Mucosa of rectum (tissue), 2 donors: ENCODE results near the gene LENEP.

Experiments used
- H3K27ac ChIP-seq, 2 donors: one replicate each; pipeline ENCODE4 v1.7.0; 2013; ENCODE audit warnings: inconsistent platforms in 2 of 2, low read depth in 2 of 2, low read length in 2 of 2
- H3K27me3 ChIP-seq, 2 donors: one replicate each; pipeline ENCODE4 v1.7.0; 2013; ENCODE audit warnings: low read length in 2 of 2; ENCODE audit not compliant: control insufficient read depth in 2 of 2, insufficient read depth in 2 of 2
- H3K36me3 ChIP-seq, 2 donors: one replicate each; pipeline ENCODE4 v1.7.0; 2013; ENCODE audit warnings: low read length in 2 of 2; ENCODE audit not compliant: control insufficient read depth in 2 of 2, insufficient read depth in 2 of 2
- H3K4me1 ChIP-seq, 2 donors: one replicate each; pipeline ENCODE4 v1.7.0; 2013; ENCODE audit warnings: low read length in 2 of 2, mild to moderate bottlenecking in 1 of 2; ENCODE audit not compliant: control insufficient read depth in 2 of 2, insufficient read depth in 2 of 2
- H3K4me3 ChIP-seq, 2 donors: one replicate each; pipeline ENCODE4 v1.7.0; 2013; ENCODE audit warnings: low read length in 2 of 2
- H3K9ac ChIP-seq, 2 donors: one replicate each; pipeline ENCODE4 v1.7.0; 2013; ENCODE audit warnings: low read length in 2 of 2, low read depth in 1 of 2, mild to moderate bottlenecking in 1 of 2
- H3K9me3 ChIP-seq, 2 donors: one replicate each; pipeline ENCODE4 v1.7.0; 2013; ENCODE audit warnings: low read length in 2 of 2; ENCODE audit not compliant: control insufficient read depth in 2 of 2
- donor health status: healthy.
- donor health status: Normal muscosa, but diverticular disease.

Gene LENEP

GRCh38 chr1:155016231-155016831 is 22.9 kb downstream of the LENEP start:
- Histone ChIP-seq H3K9me3 (no peaks in the 10 kb centered on the region), H3K4me3 (no peak overlapping the region), H3K36me3 (peaks cover 36 to 41% of the 10 kb centered on the region in 2 donors), H3K9ac (peak overlapping the region; percentile 70 to 74), H3K4me1 (peaks cover 47 to 49% of the 10 kb centered on the region in 2 donors), H3K27ac (peak overlapping the region; percentile 92 to 93), H3K27me3 (no peaks in the 10 kb centered on the region)

GRCh38 chr1:155017041-155017945 is 23.9 kb downstream of the LENEP start:
- peak overlapping the region; percentile 36 to 59 for H3K4me3 ChIP-seq
- peaks cover 37 to 41% of the 10 kb centered on the region in 2 donors for H3K4me1 ChIP-seq

GRCh38 chr1:155017946-155018316 is 24.5 kb downstream of the LENEP start:
- H3K4me1 ChIP-seq, result peaks cover 31 to 37% of the 10 kb centered on the region in 2 donors
- H3K27me3 ChIP-seq, result no peaks in the 10 kb centered on the region
- peak overlapping the region; percentile 36 to 59 for H3K4me3 ChIP-seq
- peak overlapping the region; percentile 52 to 74 for H3K9ac ChIP-seq
- H3K27ac ChIP-seq, result peak overlapping the region; percentile 92 to 93
- peaks cover 32 to 41% of the 10 kb centered on the region in 2 donors for H3K36me3 ChIP-seq
- H3K9me3 ChIP-seq, result no peaks in the 10 kb centered on the region

More at GRCh38 chr1:155017041-155017945, 23.9 kb downstream of the LENEP start:
- H3K9me3 ChIP-seq, result no peaks in the 10 kb centered on the region
- peak overlapping the region; percentile 92 to 93 for H3K27ac ChIP-seq
- H3K9ac ChIP-seq, result peak overlapping the region; percentile 70 to 74
- no peaks in the 10 kb centered on the region for H3K27me3 ChIP-seq
- peaks cover 36 to 41% of the 10 kb centered on the region in 2 donors for H3K36me3 ChIP-seq

GRCh38 chr1:155018617-155019348 is 25.4 kb downstream of the LENEP start:
- Histone ChIP-seq H3K4me1 (peaks cover 24 to 32% of the 10 kb centered on the region in 2 donors), H3K27me3 (no peaks in the 10 kb centered on the region), H3K9me3 (no peaks in the 10 kb centered on the region), H3K27ac (no peak overlapping the region), H3K9ac (peak overlapping the region in 1 of 2 donors; percentile 32), H3K4me3 (no peak overlapping the region), H3K36me3 (peaks cover 28 to 40% of the 10 kb centered on the region in 2 donors)

- peaks cover 19 to 31% of the 10 kb centered on the region in 2 donors for H3K36me3 ChIP-seq
- peaks cover 20 to 29% of the 10 kb centered on the region in 2 donors for H3K4me1 ChIP-seq
- no peak overlapping the region for H3K9ac ChIP-seq
- no peak overlapping the region for H3K4me3 ChIP-seq
- H3K27ac ChIP-seq, result no peak overlapping the region
- H3K9me3 ChIP-seq, result no peaks in the 10 kb centered on the region
- H3K27me3 ChIP-seq, result no peaks in the 10 kb centered on the region
Measured at GRCh38 chr1:155019377-155020245, 26.2 kb downstream of the LENEP start.

- Histone ChIP-seq H3K4me3 (no peak overlapping the region), H3K4me1 (peaks cover 7 to 11% of the 10 kb centered on the region in 2 donors), H3K27ac (no peak overlapping the region), H3K27me3 (no peaks in the 10 kb centered on the region), H3K9ac (no peak overlapping the region), H3K9me3 (no peaks in the 10 kb centered on the region), H3K36me3 (peaks cover 0 to 11% of the 10 kb centered on the region in 2 donors)
Measured at GRCh38 chr1:155022136-155022926, 28.9 kb downstream of the LENEP start.

- Histone ChIP-seq H3K4me1 (peaks cover 3 to 6% of the 10 kb centered on the region in 2 donors), H3K27me3 (no peaks in the 10 kb centered on the region), H3K36me3 (peaks cover 0 to 11% of the 10 kb centered on the region in 2 donors), H3K4me3 (no peak overlapping the region), H3K27ac (no peak overlapping the region), H3K9me3 (no peaks in the 10 kb centered on the region), H3K9ac (no peak overlapping the region)
Measured at GRCh38 chr1:155022927-155023236, 29.5 kb downstream of the LENEP start.

- Histone ChIP-seq H3K9ac (no peak overlapping the region), H3K4me3 (no peak overlapping the region), H3K27ac (no peak overlapping the region), H3K9me3 (no peaks in the 10 kb centered on the region), H3K36me3 (peaks cover 0 to 8% of the 10 kb centered on the region in 2 donors), H3K4me1 (peaks cover 0 to 3% of the 10 kb centered on the region in 2 donors), H3K27me3 (no peaks in the 10 kb centered on the region)
Measured at GRCh38 chr1:155023627-155024026, 30.2 kb downstream of the LENEP start.

GRCh38 chr1:155024315-155024714 is 30.9 kb downstream of the LENEP start:
- Histone ChIP-seq H3K4me1 (peaks cover 0 to 3% of the 10 kb centered on the region in 2 donors), H3K4me3 (no peak overlapping the region), H3K27me3 (no peaks in the 10 kb centered on the region), H3K36me3 (peaks cover 0 to 2% of the 10 kb centered on the region in 2 donors), H3K9me3 (no peaks in the 10 kb centered on the region), H3K27ac (no peak overlapping the region), H3K9ac (no peak overlapping the region)
